GM19025 (cell line): ENCODE measurements around the gene ACOT9.
"Not testable (repeated sequence)": the region's sequence is repeated elsewhere in the genome, so short reads cannot be mapped to it uniquely, and the experiment has no call there.

Source experiments
- ATAC-seq: cut with Tn5 transposase; IDR thresholded peaks from one replicate; pipeline ENCODE4 v1.9.1; 2021; ENCODE audit warnings: mild to moderate bottlenecking, low read depth, moderate library complexity; ENCODE audit not compliant: unreplicated experiment

Gene ACOT9, protein sequence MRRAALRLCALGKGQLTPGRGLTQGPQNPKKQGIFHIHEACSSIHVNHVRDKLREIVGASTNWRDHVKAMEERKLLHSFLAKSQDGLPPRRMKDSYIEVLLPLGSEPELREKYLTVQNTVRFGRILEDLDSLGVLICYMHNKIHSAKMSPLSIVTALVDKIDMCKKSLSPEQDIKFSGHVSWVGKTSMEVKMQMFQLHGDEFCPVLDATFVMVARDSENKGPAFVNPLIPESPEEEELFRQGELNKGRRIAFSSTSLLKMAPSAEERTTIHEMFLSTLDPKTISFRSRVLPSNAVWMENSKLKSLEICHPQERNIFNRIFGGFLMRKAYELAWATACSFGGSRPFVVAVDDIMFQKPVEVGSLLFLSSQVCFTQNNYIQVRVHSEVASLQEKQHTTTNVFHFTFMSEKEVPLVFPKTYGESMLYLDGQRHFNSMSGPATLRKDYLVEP

DNA sequence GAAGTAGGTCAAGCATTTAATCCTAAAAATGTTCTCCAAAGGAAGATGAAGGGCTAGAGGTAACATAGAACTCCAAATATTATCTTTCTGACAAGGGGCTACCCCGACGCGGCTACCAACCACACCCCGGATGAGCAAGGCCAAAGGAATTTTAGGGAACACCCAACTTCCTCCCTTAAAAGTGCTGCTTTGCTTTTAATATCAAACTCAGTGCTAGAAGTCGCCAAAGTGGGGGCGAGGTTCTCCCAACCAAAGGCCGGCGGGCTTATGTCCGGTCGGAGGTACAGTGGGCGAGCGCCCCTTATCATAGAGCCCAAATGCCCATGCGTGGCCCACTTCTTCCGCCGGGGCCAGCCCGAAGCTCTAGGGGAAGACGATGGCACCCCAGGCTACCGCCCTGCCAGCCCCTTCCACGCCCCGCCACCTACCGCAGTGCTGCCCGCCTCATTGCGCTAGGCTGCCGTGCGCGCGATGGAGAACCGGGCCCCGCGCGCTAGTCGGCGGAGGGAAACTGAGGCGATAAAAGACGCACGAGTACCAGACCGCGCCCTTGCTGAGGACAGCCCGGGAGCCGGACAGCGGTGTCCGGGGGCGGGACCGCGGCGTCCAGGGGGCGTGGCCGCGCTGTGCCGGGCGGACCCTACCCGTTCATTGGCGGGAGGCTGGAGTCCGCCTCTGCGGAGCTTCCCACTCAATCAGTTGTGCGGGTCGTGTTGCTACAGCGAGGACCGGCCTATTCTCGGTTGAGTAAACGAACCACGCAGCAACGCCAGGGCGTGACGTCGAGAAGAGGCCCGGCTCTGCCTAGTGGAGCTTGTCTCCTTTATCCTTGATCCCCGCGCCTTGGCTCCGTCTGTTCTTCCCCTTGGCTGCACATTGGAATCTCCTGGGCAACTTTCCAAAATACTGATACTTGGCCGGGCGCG, at the start of gene ACOT9:
Gene ACOT9, minus strand, starts transcription at position 580 of the 926 bp plus-strand sequence. Its CDS starts 132 bp downstream, at position 448.
- ATAC-seq, result peak; percentile 95

- ATAC-seq, result no peak
Measured at GRCh38 chrX:23790155-23790497, 47.0 kb upstream of the ACOT9 start.

DNA sequence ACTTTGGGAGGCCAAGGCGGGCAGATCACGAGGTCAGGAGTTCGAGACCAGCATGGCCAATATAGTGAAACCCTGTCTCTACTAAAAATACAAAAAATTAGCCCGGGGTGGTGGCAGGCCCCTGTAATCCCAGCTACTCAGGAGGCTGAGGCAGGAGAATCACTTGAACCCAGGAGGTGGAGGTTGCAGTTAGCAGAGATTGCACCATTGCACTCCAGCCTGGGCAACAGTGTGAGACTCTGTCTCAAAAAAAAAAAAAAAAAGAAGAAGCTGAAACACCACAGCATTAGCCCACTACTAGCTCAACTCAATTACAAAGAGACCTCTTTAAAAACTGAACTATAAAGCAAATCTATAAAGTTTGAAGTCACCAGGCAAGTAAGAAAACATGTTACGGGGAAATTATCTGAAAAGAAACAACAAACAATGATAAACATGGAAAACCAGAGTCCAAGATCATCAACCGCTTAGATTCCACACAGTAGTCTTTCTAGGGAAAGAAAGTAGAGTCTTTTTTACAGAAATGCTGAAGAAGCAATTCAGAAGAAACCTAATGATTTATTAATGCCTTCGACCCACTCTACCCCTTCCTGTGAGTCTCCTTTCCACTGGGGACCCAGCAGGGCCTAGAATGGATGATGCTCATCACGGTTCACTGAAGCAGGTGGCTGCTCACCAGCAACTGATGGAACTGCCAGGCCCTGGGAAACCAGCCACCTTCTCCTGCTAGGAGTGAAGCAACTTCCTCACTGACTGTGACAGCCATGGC, 46.5 kb upstream of the ACOT9 start:
- no peak for ATAC-seq

GRCh38 chrX:23788946-23789345, 45.9 kb upstream of the ACOT9 start:
- no peak for ATAC-seq

GRCh38 chrX:23788521-23788920, 45.4 kb upstream of the ACOT9 start:
- peak; percentile 64 for ATAC-seq

- ATAC-seq, result no peak
Measured at GRCh38 chrX:23787745-23788118, 44.7 kb upstream of the ACOT9 start.

DNA sequence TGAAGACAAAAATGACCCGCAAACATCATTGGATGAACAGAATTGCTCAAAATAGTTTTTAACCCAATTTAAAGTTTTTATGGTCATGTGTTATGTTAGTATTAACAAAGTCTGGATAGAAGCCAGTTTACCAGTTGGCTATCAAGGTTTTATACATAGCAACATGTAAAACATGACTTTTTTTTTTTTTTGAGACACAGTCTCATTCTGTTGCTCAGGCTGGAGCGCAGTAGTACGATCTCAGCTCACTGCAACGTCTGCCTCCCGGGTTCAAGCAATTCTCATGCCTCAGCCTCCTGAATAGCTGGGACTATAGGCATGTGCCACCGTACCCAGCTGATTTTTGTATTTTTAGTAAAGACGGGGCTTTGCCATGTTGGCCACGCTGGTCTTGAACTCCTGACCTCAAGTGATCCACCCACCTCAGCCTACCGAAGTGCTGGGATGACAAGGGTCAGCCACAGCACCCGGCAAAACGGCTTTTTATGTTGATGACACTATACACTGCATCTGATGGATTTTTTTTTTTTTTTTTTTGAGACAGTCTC, 43.3 kb upstream of the ACOT9 start:
- no peak for ATAC-seq

- ATAC-seq, result no peak
Measured at GRCh38 chrX:23785580-23785979, 42.5 kb upstream of the ACOT9 start.

GRCh38 chrX:23784470-23785331, 41.6 kb upstream of the ACOT9 start:
- ATAC-seq, result no peak

- ATAC-seq, result no peak
Measured at GRCh38 chrX:23783589-23784469, 40.8 kb upstream of the ACOT9 start.

DNA sequence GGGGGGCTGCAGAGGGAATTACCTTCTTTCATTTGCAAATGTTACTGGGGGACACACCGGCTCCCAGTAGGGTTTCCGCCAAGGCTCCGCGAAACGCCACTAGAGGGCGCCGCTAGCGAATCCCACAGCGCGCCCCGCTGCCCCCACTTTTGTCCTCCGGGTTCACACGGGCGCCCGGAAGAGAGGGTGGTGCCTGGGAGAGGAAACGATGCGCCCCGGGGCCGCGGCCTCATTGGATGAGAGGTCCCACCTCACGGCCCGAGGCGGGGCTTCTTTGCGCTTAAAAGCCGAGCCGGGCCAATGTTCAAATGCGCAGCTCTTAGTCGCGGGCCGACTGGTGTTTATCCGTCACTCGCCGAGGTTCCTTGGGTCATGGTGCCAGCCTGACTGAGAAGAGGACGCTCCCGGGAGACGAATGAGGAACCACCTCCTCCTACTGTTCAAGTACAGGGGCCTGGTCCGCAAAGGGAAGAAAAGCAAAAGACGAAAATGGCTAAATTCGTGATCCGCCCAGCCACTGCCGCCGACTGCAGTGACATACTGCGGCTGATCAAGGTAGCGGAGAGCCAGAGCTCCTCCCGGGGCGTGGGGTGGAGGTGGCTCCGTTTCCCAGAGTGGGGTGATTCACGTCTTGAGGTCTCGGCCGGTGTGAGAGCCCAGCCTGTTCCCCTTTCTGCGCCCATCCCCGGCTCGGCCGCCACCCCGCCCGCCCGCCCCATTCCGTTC, 40.0 kb upstream of the ACOT9 start, which contains the start of gene SAT1:
Gene SAT1, plus strand, starts transcription at position 311 of the 726 bp plus-strand sequence. Its CDS starts 179 bp downstream, at position 490.
- peak; percentile 80 for ATAC-seq

GRCh38 chrX:23782455-23782854, 39.4 kb upstream of the ACOT9 start:
- no peak for ATAC-seq

DNA sequence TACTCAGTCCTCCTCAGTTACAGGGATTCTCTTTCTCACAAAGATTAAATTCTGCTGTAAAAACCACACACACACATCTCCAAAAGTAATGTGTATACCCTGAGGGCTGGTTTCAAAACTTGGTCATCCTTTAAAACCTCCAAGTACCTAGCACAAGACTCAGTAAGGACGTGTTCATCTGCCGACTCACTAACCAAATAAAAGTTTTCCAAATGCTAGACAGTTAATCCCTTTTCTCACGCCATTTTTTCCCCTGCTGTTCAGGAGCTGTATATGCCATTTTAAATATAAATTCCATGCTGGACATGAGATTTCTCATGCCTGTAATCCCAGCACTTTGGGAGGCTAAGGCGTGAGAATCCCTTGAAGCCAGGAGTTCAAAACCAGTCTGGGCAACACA, 35.9 kb upstream of the ACOT9 start:
- no peak for ATAC-seq

GRCh38 chrX:23776363-23776762, 33.3 kb upstream of the ACOT9 start:
- ATAC-seq, result no peak

GRCh38 chrX:23773601-23774175, 30.6 kb upstream of the ACOT9 start:
- ATAC-seq, result peak; percentile 79

GRCh38 chrX:23771086-23771485, 28.0 kb upstream of the ACOT9 start:
- ATAC-seq, result not testable (repeated sequence)

GRCh38 chrX:23770142-23770541, 27.1 kb upstream of the ACOT9 start:
- ATAC-seq, result no peak
